ENCODE measurements around the gene DLGAP3.

Gene DLGAP3

GRCh38 chr1:34915521-34915920 is 13.9 kb downstream of the DLGAP3 start:
- Histone ChIP-seq H3K4me1 (ENCODE audit: control insufficient read depth, insufficient read depth, low read length) (no peaks in the 10 kb centered on the region), H3K4me2 (ENCODE audit: low read length) (no peak overlapping the region), H3K4me3 (ENCODE audit: low read length) (no peak overlapping the region), H3K9me3 (replicated peaks; ENCODE audit: low read length) (no peaks in the 10 kb centered on the region), H3K36me3 (ENCODE audit: insufficient read depth, low read length) (no peaks in the 10 kb centered on the region), H3K27me3 (ENCODE audit: control insufficient read depth, insufficient read depth, low read length) (peaks cover 25% of the 10 kb centered on the region), H3K9ac (ENCODE audit: low read depth, low read length) (no peak overlapping the region)

- Histone ChIP-seq H3K9ac (ENCODE audit: low read depth, low read length) (no peak overlapping the region), H3K4me3 (ENCODE audit: low read length) (no peak overlapping the region), H3K4me1 (ENCODE audit: control insufficient read depth, insufficient read depth, low read length) (no peaks in the 10 kb centered on the region), H3K9me3 (replicated peaks; ENCODE audit: low read length) (no peaks in the 10 kb centered on the region), H3K36me3 (ENCODE audit: insufficient read depth, low read length) (no peaks in the 10 kb centered on the region), H3K4me2 (ENCODE audit: low read length) (no peak overlapping the region), H3K27me3 (ENCODE audit: control insufficient read depth, insufficient read depth, low read length) (peaks cover 25% of the 10 kb centered on the region)
These were observed 14.5 kb downstream of the DLGAP3 start for GRCh38 chr1:34914958-34915357.

GRCh38 chr1:34911465-34911864 is 18.0 kb downstream of the DLGAP3 start:
- Histone ChIP-seq H3K9me3 (replicated peaks; ENCODE audit: low read length) (no peaks in the 10 kb centered on the region), H3K36me3 (ENCODE audit: insufficient read depth, low read length) (no peaks in the 10 kb centered on the region), H3K4me2 (ENCODE audit: low read length) (no peak overlapping the region), H3K27me3 (ENCODE audit: control insufficient read depth, insufficient read depth, low read length) (peaks cover 20% of the 10 kb centered on the region), H3K9ac (ENCODE audit: low read depth, low read length) (no peak overlapping the region), H3K4me3 (ENCODE audit: low read length) (no peak overlapping the region), H3K4me1 (ENCODE audit: control insufficient read depth, insufficient read depth, low read length) (no peaks in the 10 kb centered on the region)

GRCh38 chr1:34910425-34910824 is 19.0 kb downstream of the DLGAP3 start:
- no peak overlapping the region for H3K9ac ChIP-seq (ENCODE audit: low read depth, low read length)
- H3K4me1 ChIP-seq (ENCODE audit: control insufficient read depth, insufficient read depth, low read length), result no peaks in the 10 kb centered on the region
- no peaks in the 10 kb centered on the region for H3K36me3 ChIP-seq (ENCODE audit: insufficient read depth, low read length)
- H3K9me3 ChIP-seq (replicated peaks; ENCODE audit: low read length), result no peaks in the 10 kb centered on the region
- no peak overlapping the region for H3K4me3 ChIP-seq (ENCODE audit: low read length)
- H3K4me2 ChIP-seq (ENCODE audit: low read length), result no peak overlapping the region
- peaks cover 20% of the 10 kb centered on the region for H3K27me3 ChIP-seq (ENCODE audit: control insufficient read depth, insufficient read depth, low read length)

GRCh38 chr1:34908369-34908768 is 21.1 kb downstream of the DLGAP3 start:
- Histone ChIP-seq H3K9ac (ENCODE audit: low read depth, low read length) (no peak overlapping the region), H3K27me3 (ENCODE audit: control insufficient read depth, insufficient read depth, low read length) (peaks cover 8% of the 10 kb centered on the region), H3K36me3 (ENCODE audit: insufficient read depth, low read length) (no peaks in the 10 kb centered on the region), H3K9me3 (replicated peaks; ENCODE audit: low read length) (no peaks in the 10 kb centered on the region), H3K4me3 (ENCODE audit: low read length) (no peak overlapping the region), H3K4me2 (ENCODE audit: low read length) (no peak overlapping the region), H3K4me1 (ENCODE audit: control insufficient read depth, insufficient read depth, low read length) (no peaks in the 10 kb centered on the region)

GRCh38 chr1:34907487-34908090 is 21.9 kb downstream of the DLGAP3 start:
- Histone ChIP-seq H3K9ac (ENCODE audit: low read depth, low read length) (no peak overlapping the region), H3K4me3 (ENCODE audit: low read length) (no peak overlapping the region), H3K9me3 (replicated peaks; ENCODE audit: low read length) (no peaks in the 10 kb centered on the region), H3K4me1 (ENCODE audit: control insufficient read depth, insufficient read depth, low read length) (no peaks in the 10 kb centered on the region), H3K36me3 (ENCODE audit: insufficient read depth, low read length) (no peaks in the 10 kb centered on the region), H3K4me2 (ENCODE audit: low read length) (no peak overlapping the region), H3K27me3 (ENCODE audit: control insufficient read depth, insufficient read depth, low read length) (peaks cover 12% of the 10 kb centered on the region)

GRCh38 chr1:34906756-34907155 is 22.7 kb downstream of the DLGAP3 start:
- no peaks in the 10 kb centered on the region for H3K9me3 ChIP-seq (replicated peaks; ENCODE audit: low read length)
- no peaks in the 10 kb centered on the region for H3K36me3 ChIP-seq (ENCODE audit: insufficient read depth, low read length)
- no peaks in the 10 kb centered on the region for H3K4me1 ChIP-seq (ENCODE audit: control insufficient read depth, insufficient read depth, low read length)
- no peak overlapping the region for H3K4me2 ChIP-seq (ENCODE audit: low read length)
- no peak overlapping the region for H3K4me3 ChIP-seq (ENCODE audit: low read length)
- H3K9ac ChIP-seq (ENCODE audit: low read depth, low read length), result no peak overlapping the region
- peaks cover 16% of the 10 kb centered on the region for H3K27me3 ChIP-seq (ENCODE audit: control insufficient read depth, insufficient read depth, low read length)

GRCh38 chr1:34906222-34906621 is 23.2 kb downstream of the DLGAP3 start:
- no peaks in the 10 kb centered on the region for H3K36me3 ChIP-seq (ENCODE audit: insufficient read depth, low read length)
- peaks cover 17% of the 10 kb centered on the region for H3K27me3 ChIP-seq (ENCODE audit: control insufficient read depth, insufficient read depth, low read length)
- H3K4me1 ChIP-seq (ENCODE audit: control insufficient read depth, insufficient read depth, low read length), result no peaks in the 10 kb centered on the region
- no peak overlapping the region for H3K4me3 ChIP-seq (ENCODE audit: low read length)
- no peaks in the 10 kb centered on the region for H3K9me3 ChIP-seq (replicated peaks; ENCODE audit: low read length)
- no peak overlapping the region for H3K4me2 ChIP-seq (ENCODE audit: low read length)
- H3K9ac ChIP-seq (ENCODE audit: low read depth, low read length), result no peak overlapping the region

GRCh38 chr1:34905098-34905459 is 24.4 kb downstream of the DLGAP3 start:
- Histone ChIP-seq H3K36me3 (ENCODE audit: insufficient read depth, low read length) (no peaks in the 10 kb centered on the region), H3K9me3 (replicated peaks; ENCODE audit: low read length) (no peaks in the 10 kb centered on the region), H3K4me2 (ENCODE audit: low read length) (no peak overlapping the region), H3K4me1 (ENCODE audit: control insufficient read depth, insufficient read depth, low read length) (no peaks in the 10 kb centered on the region), H3K27me3 (ENCODE audit: control insufficient read depth, insufficient read depth, low read length) (peaks cover 16% of the 10 kb centered on the region), H3K9ac (ENCODE audit: low read depth, low read length) (no peak overlapping the region), H3K4me3 (ENCODE audit: low read length) (no peak overlapping the region)

GRCh38 chr1:34904236-34905097 is 25.0 kb downstream of the DLGAP3 start:
- H3K9ac ChIP-seq (ENCODE audit: low read depth, low read length), result no peak overlapping the region
- peaks cover 16% of the 10 kb centered on the region for H3K27me3 ChIP-seq (ENCODE audit: control insufficient read depth, insufficient read depth, low read length)
- H3K4me3 ChIP-seq (ENCODE audit: low read length), result no peak overlapping the region
- no peak overlapping the region for H3K4me2 ChIP-seq (ENCODE audit: low read length)
- H3K9me3 ChIP-seq (replicated peaks; ENCODE audit: low read length), result no peaks in the 10 kb centered on the region
- no peaks in the 10 kb centered on the region for H3K4me1 ChIP-seq (ENCODE audit: control insufficient read depth, insufficient read depth, low read length)
- no peaks in the 10 kb centered on the region for H3K36me3 ChIP-seq (ENCODE audit: insufficient read depth, low read length)

GRCh38 chr1:34901919-34902318 is 27.5 kb downstream of the DLGAP3 start:
- no peak overlapping the region for H3K9ac ChIP-seq (ENCODE audit: low read depth, low read length)

More at GRCh38 chr1:34901919-34902318, 27.5 kb downstream of the DLGAP3 start:
- Histone ChIP-seq H3K4me2 (ENCODE audit: low read length) (no peak overlapping the region), H3K4me1 (ENCODE audit: control insufficient read depth, insufficient read depth, low read length) (no peaks in the 10 kb centered on the region), H3K9me3 (replicated peaks; ENCODE audit: low read length) (no peaks in the 10 kb centered on the region), H3K36me3 (ENCODE audit: insufficient read depth, low read length) (no peaks in the 10 kb centered on the region), H3K4me3 (ENCODE audit: low read length) (no peak overlapping the region), H3K27me3 (ENCODE audit: control insufficient read depth, insufficient read depth, low read length) (peaks cover 16% of the 10 kb centered on the region)

Measured in skeletal muscle satellite cell (primary cell).